Activated CD4-positive, alpha-beta T cell treated with anti-CD3 and anti-CD28 coated beads, Interleukin-2, amount 10 ng/mL, durations not matched to agents 24 days and 14 days (primary cell): Measurements from ENCODE around the gene JAK1. TPM values are rescaled to one million over a fixed set of nuclear protein-coding genes. Genes with fewer than 3 reads are reported as not detected.

Experiments used
- DNase-seq: peaks from one replicate; pipeline ENCODE4 v3.0.0; 2022
- H3K27ac Mint-ChIP-seq: one replicate; pipeline ENCODE4 v1.8.0; 2022; ENCODE audit warnings: mild to moderate bottlenecking, mixed read lengths
- H3K27me3 Mint-ChIP-seq: one replicate; pipeline ENCODE4 v1.8.0; 2022; ENCODE audit warnings: mixed read lengths
- H3K36me3 Mint-ChIP-seq: one replicate; pipeline ENCODE4 v1.8.0; 2022; ENCODE audit warnings: low read depth, mild to moderate bottlenecking, mixed read lengths
- H3K4me1 Mint-ChIP-seq: one replicate; pipeline ENCODE4 v1.8.0; 2021; ENCODE audit warnings: mixed read lengths
- H3K4me3 Mint-ChIP-seq: one replicate; pipeline ENCODE4 v1.8.0; 2022; ENCODE audit warnings: mild to moderate bottlenecking, moderate library complexity, mixed read lengths
- H3K9me3 Mint-ChIP-seq: one replicate; pipeline ENCODE4 v1.8.0; 2021; ENCODE audit warnings: mixed read lengths
- intact Hi-C: fragments of 100-400 bp; cut with micrococcal nuclease; formaldehyde crosslinking; loops from one replicate; pipeline ENCODE4 v1.15.1; 2023
- total RNA-seq: library from RNA; stranded (reverse); gene quantifications from 2 replicates; pipeline ENCODE4 v1.2.3, GENCODE V29; 2022

Gene JAK1
- total RNA-seq, 1 donor from 2014 or later, result 86.6 TPM

- intact Hi-C loops, result loop anchor here (5.0 to 10.0 kb wide), 2 partner anchors 73 to 1375 kb away; no protein-coding TSS in a partner anchor
- no peak for DNase-seq
- H3K4me3 Mint-ChIP-seq, result no peak overlapping the region
- H3K27me3 Mint-ChIP-seq, result peaks cover 2% of the 10 kb centered on the region
- H3K36me3 Mint-ChIP-seq, result no peaks in the 10 kb centered on the region
- no peaks in the 10 kb centered on the region for H3K9me3 Mint-ChIP-seq
- no peak overlapping the region for H3K27ac Mint-ChIP-seq
- H3K4me1 Mint-ChIP-seq, result peaks cover 27% of the 10 kb centered on the region
Measured at GRCh38 chr1:64969305-64970046, 3.1 kb upstream of the JAK1 start.

- Mint-ChIP-seq H3K27ac (peak overlapping the region; percentile 70), H3K27me3 (peaks cover 2% of the 10 kb centered on the region), H3K4me1 (peaks cover 41% of the 10 kb centered on the region), H3K36me3 (peaks cover 3% of the 10 kb centered on the region), H3K9me3 (no peaks in the 10 kb centered on the region), H3K4me3 (peak overlapping the region; percentile 84)
- DNase-seq, result peak; percentile 66
- intact Hi-C loops, result loop anchor here (1.0 to 10.0 kb wide), 5 partner anchors 35 to 1445 kb away; partner anchors contain the start of genes AK4, EFCAB7 and ITGB3BP
Measured at GRCh38 chr1:64967381-64967780, 1.0 kb upstream of the JAK1 start.

- H3K4me1 Mint-ChIP-seq, result peaks cover 59% of the 10 kb centered on the region
- no peaks in the 10 kb centered on the region for H3K27me3 Mint-ChIP-seq
- intact Hi-C loops, result loop anchor here (1.0 to 10.0 kb wide), 8 partner anchors 9 to 1443 kb away; partner anchors contain the start of genes AK4, EFCAB7, ITGB3BP and LEPR
- H3K36me3 Mint-ChIP-seq, result peaks cover 11% of the 10 kb centered on the region
- peak; percentile 94 for DNase-seq
- peak overlapping the region; percentile 85 for H3K4me3 Mint-ChIP-seq
- no peaks in the 10 kb centered on the region for H3K9me3 Mint-ChIP-seq
- H3K27ac Mint-ChIP-seq, result peak overlapping the region; percentile 89
Measured at GRCh38 chr1:64965366-64966157, 787 bp downstream of the JAK1 start.

- Mint-ChIP-seq H3K36me3 (peaks cover 11% of the 10 kb centered on the region), H3K9me3 (no peaks in the 10 kb centered on the region), H3K4me1 (peaks cover 71% of the 10 kb centered on the region), H3K4me3 (peak overlapping the region; percentile 85), H3K27me3 (no peaks in the 10 kb centered on the region), H3K27ac (peak overlapping the region; percentile 56)
- intact Hi-C loops, result loop anchor here (2.0 to 10.0 kb wide), 8 partner anchors 15 to 1969 kb away; no protein-coding TSS in a partner anchor
- no peak for DNase-seq
Measured at GRCh38 chr1:64963466-64963865, 2.9 kb downstream of the JAK1 start.

- intact Hi-C loops, result loop anchor here (2.0 to 10.0 kb wide), 8 partner anchors 14 to 1970 kb away; no protein-coding TSS in a partner anchor
- Mint-ChIP-seq H3K4me1 (peaks cover 68% of the 10 kb centered on the region), H3K4me3 (peak overlapping the region; percentile 63), H3K36me3 (peaks cover 11% of the 10 kb centered on the region), H3K27ac (peak overlapping the region; percentile 73), H3K27me3 (no peaks in the 10 kb centered on the region), H3K9me3 (no peaks in the 10 kb centered on the region)
- peak; percentile 80 for DNase-seq
Measured at GRCh38 chr1:64962441-64962840, 3.9 kb downstream of the JAK1 start.

GRCh38 chr1:64961923-64962322 lies 4.4 kb downstream of the JAK1 start:
- Mint-ChIP-seq H3K27me3 (no peaks in the 10 kb centered on the region), H3K9me3 (no peaks in the 10 kb centered on the region), H3K36me3 (peaks cover 11% of the 10 kb centered on the region), H3K4me1 (peaks cover 63% of the 10 kb centered on the region), H3K27ac (peak overlapping the region; percentile 73), H3K4me3 (peak overlapping the region; percentile 63)
- DNase-seq, result no peak
- intact Hi-C loops, result loop anchor here (2.0 to 10.0 kb wide), 8 partner anchors 13 to 1970 kb away; no protein-coding TSS in a partner anchor

- H3K9me3 Mint-ChIP-seq, result no peaks in the 10 kb centered on the region
- H3K4me3 Mint-ChIP-seq, result peak overlapping the region; percentile 29
- peaks cover 59% of the 10 kb centered on the region for H3K4me1 Mint-ChIP-seq
- no peak for DNase-seq
- peaks cover 11% of the 10 kb centered on the region for H3K36me3 Mint-ChIP-seq
- H3K27ac Mint-ChIP-seq, result peak overlapping the region; percentile 75
- intact Hi-C loops, result loop anchor here (5.0 to 10.0 kb wide), 7 partner anchors 83 to 1972 kb away; no protein-coding TSS in a partner anchor
- no peaks in the 10 kb centered on the region for H3K27me3 Mint-ChIP-seq
Measured at GRCh38 chr1:64960731-64961130, 5.6 kb downstream of the JAK1 start.

GRCh38 chr1:64959986-64960385 lies 6.4 kb downstream of the JAK1 start:
- no peaks in the 10 kb centered on the region for H3K27me3 Mint-ChIP-seq
- no peak overlapping the region for H3K4me3 Mint-ChIP-seq
- intact Hi-C loops, result loop anchor here (2.0 to 10.0 kb wide), 8 partner anchors 71 to 1972 kb away; no protein-coding TSS in a partner anchor
- no peaks in the 10 kb centered on the region for H3K9me3 Mint-ChIP-seq
- H3K36me3 Mint-ChIP-seq, result peaks cover 11% of the 10 kb centered on the region
- peak overlapping the region; percentile 75 for H3K27ac Mint-ChIP-seq
- no peak for DNase-seq
- H3K4me1 Mint-ChIP-seq, result peaks cover 56% of the 10 kb centered on the region

GRCh38 chr1:64956733-64957441 lies 9.5 kb downstream of the JAK1 start:
- Mint-ChIP-seq H3K4me3 (no peak overlapping the region), H3K4me1 (peaks cover 44% of the 10 kb centered on the region), H3K27ac (no peak overlapping the region), H3K9me3 (no peaks in the 10 kb centered on the region), H3K36me3 (peaks cover 10% of the 10 kb centered on the region), H3K27me3 (no peaks in the 10 kb centered on the region)
- intact Hi-C loops, result loop anchor here (1.0 to 2.0 kb wide), 2 partner anchors 8 to 34 kb away; no protein-coding TSS in a partner anchor
- DNase-seq, result peak; percentile 74

GRCh38 chr1:64956010-64956640 lies 10.2 kb downstream of the JAK1 start:
- intact Hi-C loops, result loop anchor here (1.0 to 2.0 kb wide), 2 partner anchors 9 to 33 kb away; no protein-coding TSS in a partner anchor
- Mint-ChIP-seq H3K36me3 (peaks cover 5% of the 10 kb centered on the region), H3K9me3 (no peaks in the 10 kb centered on the region), H3K4me3 (no peak overlapping the region), H3K27me3 (no peaks in the 10 kb centered on the region), H3K4me1 (peaks cover 40% of the 10 kb centered on the region), H3K27ac (no peak overlapping the region)
- DNase-seq, result no peak

- Mint-ChIP-seq H3K27me3 (no peaks in the 10 kb centered on the region), H3K36me3 (peaks cover 3% of the 10 kb centered on the region), H3K4me3 (no peak overlapping the region), H3K9me3 (no peaks in the 10 kb centered on the region), H3K4me1 (peaks cover 36% of the 10 kb centered on the region), H3K27ac (no peak overlapping the region)
- intact Hi-C loops, result loop anchor here (1.0 to 2.0 kb wide), 2 partner anchors 10 to 33 kb away; no protein-coding TSS in a partner anchor
- no peak for DNase-seq
Measured at GRCh38 chr1:64955097-64956009, 11.0 kb downstream of the JAK1 start.

GRCh38 chr1:64953241-64953640 lies 13.1 kb downstream of the JAK1 start:
- H3K27me3 Mint-ChIP-seq, result no peaks in the 10 kb centered on the region
- H3K36me3 Mint-ChIP-seq, result peaks cover 3% of the 10 kb centered on the region
- DNase-seq, result no peak
- no peak overlapping the region for H3K27ac Mint-ChIP-seq
- intact Hi-C loops, result no loop called here
- peaks cover 38% of the 10 kb centered on the region for H3K4me1 Mint-ChIP-seq
- H3K4me3 Mint-ChIP-seq, result no peak overlapping the region
- H3K9me3 Mint-ChIP-seq, result no peaks in the 10 kb centered on the region
